ENCODE results near the gene STXBP2.

STXBP2 gene

DNA sequence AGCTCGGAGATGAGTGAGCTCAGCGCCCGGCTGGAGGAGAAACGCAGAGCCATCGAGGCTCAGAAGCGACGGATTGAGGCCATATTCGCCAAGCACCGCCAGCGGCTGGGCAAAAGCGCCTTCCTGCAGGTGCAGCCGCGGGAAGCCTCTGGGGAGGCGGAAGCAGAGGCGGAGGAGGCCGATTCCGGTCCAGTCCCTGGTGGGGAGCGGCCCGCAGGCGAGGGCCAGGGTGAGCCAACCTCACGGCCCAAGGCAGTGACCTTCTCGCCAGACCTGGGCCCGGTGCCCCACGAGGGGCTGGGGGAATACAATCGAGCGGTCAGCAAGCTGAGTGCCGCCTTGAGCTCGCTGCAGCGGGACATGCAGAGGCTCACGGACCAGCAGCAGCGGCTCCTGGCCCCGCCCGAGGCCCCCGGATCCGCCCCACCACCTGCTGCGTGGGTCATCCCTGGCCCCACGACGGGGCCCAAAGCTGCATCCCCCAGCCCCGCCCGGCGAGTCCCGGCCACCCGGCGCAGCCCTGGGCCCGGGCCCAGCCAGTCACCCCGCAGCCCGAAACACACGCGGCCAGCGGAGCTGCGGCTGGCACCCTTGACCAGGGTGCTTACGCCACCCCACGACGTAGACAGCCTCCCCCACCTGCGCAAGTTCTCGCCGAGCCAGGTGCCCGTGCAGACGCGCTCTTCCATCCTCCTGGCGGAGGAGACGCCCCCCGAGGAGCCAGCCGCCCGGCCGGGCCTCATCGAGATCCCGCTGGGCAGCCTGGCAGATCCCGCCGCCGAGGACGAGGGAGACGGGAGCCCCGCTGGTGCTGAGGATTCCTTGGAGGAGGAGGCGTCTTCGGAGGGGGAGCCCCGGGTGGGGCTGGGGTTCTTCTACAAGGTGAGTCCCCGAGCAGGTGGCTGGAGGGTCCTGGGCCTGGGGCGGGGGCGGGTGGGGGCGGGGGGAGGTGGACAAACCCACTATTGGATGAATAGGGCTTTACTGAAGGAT lies 24.3 kb upstream of the STXBP2 start:
- no peak for DNase-seq (ENCODE audit: low spot score)

DNA sequence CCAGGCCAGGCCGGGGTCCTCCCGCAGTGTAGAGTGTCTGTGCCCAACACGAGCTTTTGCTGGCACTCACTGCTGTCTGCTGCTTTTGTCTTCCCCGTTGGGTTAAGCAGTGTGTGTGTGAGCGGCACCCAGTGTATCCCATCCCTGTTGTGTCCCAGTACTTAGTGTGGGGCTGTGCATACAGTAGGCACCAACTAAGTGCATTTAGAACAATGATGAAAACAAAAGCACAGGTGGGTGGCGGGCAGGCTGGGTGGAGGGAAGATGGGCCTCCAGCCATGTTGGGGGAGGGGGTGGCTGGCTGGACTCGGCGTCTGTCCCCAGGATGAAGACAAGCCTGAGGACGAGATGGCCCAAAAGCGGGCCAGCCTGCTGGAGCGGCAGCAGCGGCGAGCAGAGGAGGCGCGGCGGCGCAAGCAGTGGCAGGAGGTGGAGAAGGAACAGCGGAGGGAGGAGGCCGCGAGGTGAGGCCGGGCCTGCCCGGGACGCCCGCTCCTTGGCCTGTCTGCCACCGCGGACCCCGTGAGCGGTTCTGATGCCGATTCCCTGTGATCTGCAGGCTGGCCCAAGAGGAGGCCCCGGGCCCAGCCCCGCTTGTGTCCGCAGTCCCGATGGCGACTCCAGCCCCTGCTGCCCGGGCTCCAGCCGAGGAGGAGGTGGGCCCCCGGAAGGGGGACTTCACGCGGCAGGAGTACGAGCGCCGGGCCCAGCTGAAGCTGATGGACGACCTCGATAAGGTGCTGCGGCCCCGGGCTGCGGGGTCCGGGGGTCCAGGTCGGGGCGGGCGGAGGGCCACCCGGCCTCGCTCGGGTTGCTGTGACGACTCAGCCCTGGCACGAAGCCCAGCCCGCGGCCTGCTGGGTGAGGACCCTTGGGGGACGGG lies 21.8 kb upstream of the STXBP2 start:
- DNase-seq (ENCODE audit: low spot score) = no peak

DNA sequence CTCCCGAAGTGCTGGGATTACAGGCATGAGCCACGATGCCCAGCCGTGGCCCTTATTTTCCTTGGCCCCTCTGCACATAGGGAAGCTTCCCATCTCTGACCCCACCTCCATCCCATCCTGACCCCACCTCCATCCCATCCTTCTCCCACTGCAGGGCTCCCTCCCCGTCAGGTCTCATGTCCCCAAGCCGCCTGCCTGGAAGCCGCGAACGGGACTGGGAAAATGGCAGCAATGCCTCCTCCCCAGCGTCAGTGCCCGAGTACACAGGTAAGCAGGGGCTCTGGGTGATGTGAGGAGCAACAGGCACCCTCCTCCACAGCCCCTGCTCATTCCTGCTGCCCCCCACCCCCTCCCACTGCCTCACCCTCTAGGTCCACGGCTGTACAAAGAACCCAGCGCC lies 19.7 kb upstream of the STXBP2 start:
- DNase-seq (ENCODE audit: low spot score) = no peak

DNA sequence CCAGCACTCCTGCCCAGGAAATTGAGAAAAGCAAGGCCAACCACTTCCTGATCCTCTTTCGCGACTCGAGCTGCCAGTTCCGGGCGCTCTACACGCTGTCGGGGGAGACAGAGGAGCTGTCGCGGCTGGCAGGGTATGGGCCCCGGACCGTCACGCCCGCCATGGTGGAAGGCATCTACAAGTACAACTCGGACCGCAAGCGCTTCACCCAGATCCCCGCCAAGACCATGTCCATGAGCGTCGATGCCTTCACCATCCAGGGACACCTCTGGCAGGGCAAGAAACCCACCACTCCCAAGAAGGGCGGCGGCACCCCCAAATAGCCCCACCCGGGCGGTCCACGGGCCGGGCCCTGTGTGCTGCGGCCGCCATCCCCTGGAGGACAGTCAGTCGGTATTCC lies 19.2 kb upstream of the STXBP2 start:
- no peak for DNase-seq (ENCODE audit: low spot score)

DNA sequence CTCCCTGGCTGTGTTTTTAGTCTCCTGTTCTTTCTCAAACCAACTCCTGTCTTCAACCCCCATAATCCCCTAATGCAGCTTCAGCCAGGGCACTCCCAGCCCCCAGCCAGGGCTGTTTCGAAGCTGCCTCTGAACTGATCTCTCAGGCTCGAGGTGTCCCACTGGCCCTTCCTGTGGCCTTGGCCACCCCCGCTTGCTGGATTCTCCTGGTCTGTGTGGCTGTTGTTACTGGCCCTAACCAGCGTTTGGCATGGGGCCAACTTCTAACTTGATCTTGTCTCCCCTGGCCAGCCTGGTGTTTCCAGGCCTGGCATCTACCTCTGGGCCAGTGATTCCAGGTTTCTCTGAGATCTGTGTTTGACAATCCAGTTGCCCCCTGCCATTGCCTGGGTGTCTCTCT lies 18.6 kb upstream of the STXBP2 start:
- no peak for DNase-seq (ENCODE audit: low spot score)

DNA sequence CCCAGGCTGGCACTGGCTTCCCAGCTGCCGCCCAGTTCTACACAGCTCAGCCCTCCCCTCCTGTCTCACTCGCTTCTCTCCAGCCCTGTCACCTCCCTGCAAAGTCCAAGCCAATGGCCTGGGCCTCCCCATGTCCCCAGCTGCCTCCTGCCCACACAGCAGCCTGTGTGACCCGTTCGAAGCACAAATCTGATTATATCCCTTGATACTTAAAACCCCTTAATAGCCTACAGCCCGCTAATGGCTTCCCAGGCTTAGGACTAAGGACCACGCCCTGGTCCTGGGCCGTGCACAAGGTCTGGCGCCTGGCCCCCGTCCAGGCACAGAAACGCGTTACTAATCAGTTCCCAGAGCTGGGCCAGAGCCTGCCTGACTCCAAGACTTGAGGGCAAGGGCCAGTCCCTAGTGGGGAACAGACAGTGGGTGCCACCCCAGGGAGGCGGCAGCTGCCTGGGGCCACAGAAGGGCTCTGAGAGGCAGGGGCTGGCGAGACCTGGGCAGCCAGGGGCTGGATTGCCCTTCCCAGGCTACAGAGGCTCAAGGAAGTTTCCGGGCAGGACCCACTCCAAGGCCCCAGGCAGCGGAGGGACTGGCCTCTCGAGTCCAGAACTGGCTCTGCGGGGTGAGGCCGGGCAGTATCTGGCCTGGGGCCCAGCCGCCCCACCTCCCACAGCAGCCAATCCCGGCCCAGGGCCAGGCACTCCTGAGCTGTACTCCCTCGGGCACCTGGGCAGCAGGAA lies 18.0 kb upstream of the STXBP2 start:
- DNase-seq (ENCODE audit: low spot score) = no peak

- DNase-seq (ENCODE audit: low spot score) = no peak
Observed at GRCh38 chr19:7619671-7620441, 17.1 kb upstream of the STXBP2 start.

GRCh38 chr19:7620442-7621412 lies 16.2 kb upstream of the STXBP2 start:
- no peak for DNase-seq (ENCODE audit: low spot score)

GRCh38 chr19:7622933-7623685 lies 13.8 kb upstream of the STXBP2 start:
- no peak for DNase-seq (ENCODE audit: low spot score)

DNA sequence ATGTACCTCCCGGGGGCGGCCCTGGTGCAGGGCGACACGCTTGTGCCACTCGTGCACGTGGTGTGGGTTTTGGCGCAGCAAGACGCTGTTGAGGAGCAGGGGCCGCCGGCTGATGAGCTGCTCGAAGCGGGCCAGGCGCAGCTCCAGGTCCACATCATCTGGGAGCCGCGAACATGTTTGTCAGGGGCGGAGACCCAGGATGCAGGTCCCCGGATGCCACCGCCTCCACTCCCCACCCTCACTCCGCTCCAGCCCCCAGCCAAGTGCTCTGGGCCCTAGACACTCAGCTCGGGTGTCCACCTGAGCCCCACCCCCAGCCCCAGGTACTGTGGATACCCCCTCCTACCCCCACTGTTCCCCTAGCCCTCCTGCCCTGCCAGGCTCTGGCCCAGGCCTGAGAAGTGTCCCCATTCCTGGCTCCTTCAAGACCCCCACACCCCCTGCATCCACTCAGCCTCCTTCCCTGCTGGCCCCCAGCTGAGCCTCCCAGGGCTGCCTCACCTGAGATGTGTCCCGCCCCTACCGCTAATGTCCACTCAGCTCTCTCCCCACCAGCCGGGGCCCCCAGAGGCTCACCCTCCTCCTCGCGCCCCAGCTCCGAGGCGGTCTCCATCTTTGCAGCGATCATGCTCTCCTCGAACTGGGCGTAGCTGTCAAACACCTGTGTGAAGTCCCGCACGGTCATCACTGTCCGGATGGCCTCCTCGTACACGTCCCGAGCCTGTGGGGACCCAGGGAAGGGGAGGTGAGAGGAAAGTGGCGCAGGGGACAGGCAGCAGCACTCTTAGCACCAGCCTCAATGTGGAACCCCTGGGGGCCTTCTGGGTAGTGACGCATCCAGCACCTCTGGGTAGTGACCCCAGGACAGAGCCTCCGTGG lies 12.9 kb upstream of the STXBP2 start:
- DNase-seq (ENCODE audit: low spot score) = no peak

DNA sequence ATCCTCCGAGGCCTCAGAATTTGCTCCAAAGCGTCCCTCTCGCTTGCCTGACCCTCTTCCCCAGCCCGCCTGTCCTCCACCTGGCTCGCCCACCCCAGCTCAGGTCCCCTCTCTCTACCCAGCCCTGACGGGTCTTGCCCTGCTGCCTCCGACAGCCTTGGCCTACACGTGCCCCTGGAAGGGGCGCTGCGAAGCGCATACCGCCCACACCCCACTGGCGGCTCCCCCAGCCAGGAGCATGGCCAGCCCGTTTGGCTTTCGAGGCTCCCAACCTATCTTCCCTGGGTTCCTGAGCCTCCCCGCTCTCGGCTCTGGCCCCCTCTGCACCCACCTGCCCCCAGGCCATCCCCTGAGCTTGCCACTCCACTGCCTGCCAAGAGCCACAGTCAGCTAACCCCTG lies 12.1 kb upstream of the STXBP2 start:
- DNase-seq (ENCODE audit: low spot score) = no peak

DNA sequence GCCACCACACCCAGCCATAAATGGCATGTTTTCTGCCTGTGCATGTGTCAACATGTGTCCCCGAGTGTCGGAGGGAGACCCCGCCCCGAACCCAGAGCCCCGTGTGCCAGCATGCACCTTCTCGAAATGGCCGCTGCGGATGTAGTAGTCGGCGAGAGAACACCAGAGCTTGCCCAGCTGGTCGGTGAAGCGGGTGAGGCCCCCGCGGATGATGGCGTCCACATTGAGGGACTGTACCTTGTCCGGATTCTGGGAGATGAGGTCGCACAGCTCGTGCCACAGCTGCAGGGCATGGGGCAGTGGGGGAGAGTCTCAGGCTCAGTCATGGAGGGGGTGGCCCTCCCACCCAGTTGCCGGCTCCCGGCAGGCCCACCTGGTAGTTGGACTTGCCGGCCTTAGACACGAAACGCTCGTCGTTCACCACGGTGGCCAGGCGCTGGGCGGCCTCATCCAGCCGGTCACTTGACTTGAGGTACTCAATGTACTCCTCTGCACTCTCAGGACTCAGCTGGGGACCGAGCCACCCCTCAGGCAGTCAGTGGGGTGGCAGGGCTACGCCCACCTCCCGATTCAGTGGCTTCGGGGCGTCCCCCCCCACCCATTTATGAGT lies 11.0 kb upstream of the STXBP2 start:
- DNase-seq (ENCODE audit: low spot score) = no peak

GRCh38 chr19:7627166-7627565 lies 9.7 kb upstream of the STXBP2 start:
- no peak for DNase-seq (ENCODE audit: low spot score)

- no peak for DNase-seq (ENCODE audit: low spot score)
Observed at GRCh38 chr19:7628589-7629311, 8.2 kb upstream of the STXBP2 start.

DNA sequence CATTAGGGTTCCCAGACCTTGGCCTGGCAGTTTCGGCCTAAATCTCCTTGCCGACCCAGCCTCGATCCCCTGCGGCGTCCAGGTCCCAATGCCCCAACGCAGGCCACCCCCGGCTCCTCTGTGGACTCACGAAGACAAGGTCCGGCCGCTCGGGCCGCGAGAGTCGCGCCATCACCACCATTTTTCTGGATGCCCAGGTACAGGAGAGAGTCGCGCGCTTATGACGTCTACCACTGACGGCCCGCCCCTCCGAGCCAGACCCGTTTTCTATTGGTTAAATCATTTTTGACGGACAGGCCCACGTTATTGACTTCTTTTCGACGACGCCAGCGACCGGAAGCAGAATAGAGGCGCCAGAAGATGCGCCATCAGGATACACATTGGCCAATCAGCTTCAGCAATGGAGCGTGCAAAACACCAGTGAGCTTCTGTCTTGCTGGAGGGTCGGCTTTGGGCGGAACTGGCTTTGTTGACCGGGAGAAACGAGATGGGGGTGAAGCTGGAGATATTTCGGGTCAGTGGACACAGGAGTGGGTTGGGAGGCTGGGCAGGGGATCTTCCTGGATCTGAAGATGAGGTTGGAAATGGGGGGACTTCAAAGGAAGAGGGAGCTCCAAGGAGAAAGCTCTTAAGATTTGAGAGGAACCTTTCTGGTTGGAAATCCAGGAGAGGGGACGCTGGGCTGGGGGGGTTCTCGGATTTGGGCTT lies 7.4 kb upstream of the STXBP2 start, which contains the start of the genes PET100 and XAB2:
TSS of gene PET100 (plus strand) at position 447 of the 708 bp plus-strand sequence. CDS start at position 488, 41 bp downstream.
TSS of gene XAB2 (minus strand) at position 199 of the 708 bp plus-strand sequence. CDS start at position 181, 18 bp downstream.
- peak; percentile 98 for DNase-seq (ENCODE audit: low spot score)

- no peak for DNase-seq (ENCODE audit: low spot score)
Observed at GRCh38 chr19:7631577-7631976, 5.3 kb upstream of the STXBP2 start.

Measured in CD4-positive, alpha-beta T cell treated with Interleukin-15 for 4 hours (primary cell).